Upper lobe of left lung (tissue), 6 donors: ENCODE results near the gene CYFIP2. TPM values are rescaled to one million over a fixed set of nuclear protein-coding genes. Genes with fewer than 3 reads are reported as not detected.
A peak's percentile ranks its signal among the peaks of the same experiment; 100 is the strongest.

Source experiments
- ATAC-seq, 2 donors: fragments of 200-7000 bp; cut with Tn5 transposase; one replicate each; pipeline ENCODE4 v1.9.1; 2022; ENCODE audit warnings: mild to moderate bottlenecking in 2 of 2, moderate library complexity in 2 of 2; ENCODE audit not compliant: low FRiP score in 2 of 2
- DNase-seq, 2 donors: peaks; one replicate each; pipeline ENCODE4 v3.0.0-alpha.2; 2019 to 2020
- H3K27ac ChIP-seq, 4 donors: fragments of 200-600 bp; sonication (generic); one replicate each; pipeline ENCODE4 v1.5.1; 2016 to 2019
- H3K27me3 ChIP-seq, 4 donors: fragments of 200-600 bp; sonication (generic); one replicate each; pipeline ENCODE4 v1.5.1; 2017 to 2019
- H3K36me3 ChIP-seq, 4 donors: fragments of 200-600 bp; sonication (generic); one replicate each; pipeline ENCODE4 v1.5.1; 2016 to 2019
- H3K4me1 ChIP-seq, 4 donors: fragments of 200-600 bp; sonication (generic); one replicate each; pipeline ENCODE4 v1.5.1; 2018 to 2019
- H3K4me3 ChIP-seq, 4 donors: fragments of 200-600 bp; sonication (generic); one replicate each; pipeline ENCODE4 v1.5.1; 2017 to 2019; ENCODE audit warnings: mild to moderate bottlenecking in 2 of 4, moderate library complexity in 1 of 4
- H3K9me3 ChIP-seq, 4 donors: fragments of 200-600 bp; sonication (generic); one replicate each; pipeline ENCODE4 v1.5.1; 2018 to 2019
- EP300 ChIP-seq, 4 donors: sonication (generic); formaldehyde crosslinking; IDR thresholded peaks; one replicate each; pipeline ENCODE4 v1.5.1; 2017; ENCODE audit warnings: antibody characterized with exemption in 4 of 4, control low read depth in 2 of 4
- POLR2A ChIP-seq, 4 donors: fragments of 450-650 bp; IDR thresholded peaks; one replicate each; pipeline ENCODE4 v1.5.1; 2016 to 2017; ENCODE audit warnings: antibody characterized with exemption in 4 of 4, mild to moderate bottlenecking in 2 of 4
- POLR2AphosphoS5 ChIP-seq, 2 donors: sonication (generic); formaldehyde crosslinking; IDR thresholded peaks; one replicate each; pipeline ENCODE4 v1.5.1; 2017; ENCODE audit warnings: antibody characterized with exemption in 2 of 2
- WGBS, 2 donors: methylation state at CpG; one replicate each; pipeline ENCODE4 v1.1.5; 2017 to 2018; 5-methylcytosine and 5-hydroxymethylcytosine counted together
- total RNA-seq, 6 donors: library from RNA; depleted of rRNA in 4 of 6; stranded (reverse); fragments of >200 nt in 4 of 6; gene quantifications; one replicate each; pipeline versions ENCODE4 v1.1.0 to v1.2.1, GENCODE V29; 2016 to 2021
- TF ChIP-seq, protein P1 (sequence below), 6 experiments: fragments of 450-650 bp in 4 of 6; fragments of 200-600 bp in 2 of 6; sonication (generic) in 2 of 6; IDR thresholded peaks; one replicate each; pipeline ENCODE4 v1.5.1; 2016 to 2019; ENCODE audit warnings: antibody characterized with exemption in 6 of 6
- donor health status: DM: no; HTN: no; CAD: no; lungs with moderate emphysema.
- donor health status: DM: no; HTN: yes; CAD: no; lungs with severe emphysema.

CYFIP2 gene
- total RNA-seq, 6 donors from 2014 or later = 39.6 to 71.8 (median 47.7) TPM

DNA sequence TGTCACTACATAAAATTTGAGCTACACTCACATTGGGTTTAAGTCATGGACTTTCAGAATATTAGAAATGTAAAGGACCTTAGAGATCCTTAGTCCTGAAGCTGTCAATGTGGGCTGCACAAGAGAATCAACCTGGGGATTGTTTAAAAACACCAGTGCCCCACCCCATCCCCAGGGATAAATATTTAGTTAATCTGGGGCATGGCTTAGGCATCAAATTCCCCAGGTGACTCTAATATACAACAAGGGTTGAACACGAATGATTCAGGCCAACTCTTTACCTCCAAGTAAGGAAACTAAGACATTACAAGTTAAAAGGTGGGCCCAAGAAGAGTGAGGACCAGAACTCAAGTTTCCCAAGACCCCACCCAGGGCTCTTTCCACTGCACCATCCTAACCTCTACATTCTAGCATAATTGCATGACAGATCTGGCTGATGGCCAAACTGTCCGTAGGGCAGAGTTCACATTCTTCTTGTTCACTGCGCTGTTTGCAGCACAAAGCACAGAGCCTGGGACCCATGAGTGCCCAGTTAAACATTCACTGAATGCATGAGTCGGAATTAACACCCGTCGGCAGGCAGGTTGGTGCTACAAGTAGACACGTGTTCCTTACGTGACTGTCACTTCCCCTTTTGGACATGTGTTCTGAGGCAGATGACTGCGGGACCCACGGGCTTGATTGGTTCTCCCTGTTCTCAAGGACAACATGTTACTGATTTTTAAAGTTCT lies 25.2 kb downstream of the CYFIP2 start:
- 45 to 56% methylated on average over 10 of the region's 10 CpGs for WGBS, 2 donors
- Histone ChIP-seq H3K4me1 (peaks cover 0 to 3% (median 0%) of the 10 kb centered on the region in 4 donors), H3K27me3 (no peaks in the 10 kb centered on the region), H3K36me3 (peaks cover 0 to 8% (median 2%) of the 10 kb centered on the region in 4 donors), H3K27ac (no peak overlapping the region), H3K4me3 (no peak overlapping the region), H3K9me3 (no peaks in the 10 kb centered on the region)
- DNase-seq (peak in 1 of 2 donors; percentile 46), ATAC-seq (no peak)
- TF ChIP-seq, protein P1, sequence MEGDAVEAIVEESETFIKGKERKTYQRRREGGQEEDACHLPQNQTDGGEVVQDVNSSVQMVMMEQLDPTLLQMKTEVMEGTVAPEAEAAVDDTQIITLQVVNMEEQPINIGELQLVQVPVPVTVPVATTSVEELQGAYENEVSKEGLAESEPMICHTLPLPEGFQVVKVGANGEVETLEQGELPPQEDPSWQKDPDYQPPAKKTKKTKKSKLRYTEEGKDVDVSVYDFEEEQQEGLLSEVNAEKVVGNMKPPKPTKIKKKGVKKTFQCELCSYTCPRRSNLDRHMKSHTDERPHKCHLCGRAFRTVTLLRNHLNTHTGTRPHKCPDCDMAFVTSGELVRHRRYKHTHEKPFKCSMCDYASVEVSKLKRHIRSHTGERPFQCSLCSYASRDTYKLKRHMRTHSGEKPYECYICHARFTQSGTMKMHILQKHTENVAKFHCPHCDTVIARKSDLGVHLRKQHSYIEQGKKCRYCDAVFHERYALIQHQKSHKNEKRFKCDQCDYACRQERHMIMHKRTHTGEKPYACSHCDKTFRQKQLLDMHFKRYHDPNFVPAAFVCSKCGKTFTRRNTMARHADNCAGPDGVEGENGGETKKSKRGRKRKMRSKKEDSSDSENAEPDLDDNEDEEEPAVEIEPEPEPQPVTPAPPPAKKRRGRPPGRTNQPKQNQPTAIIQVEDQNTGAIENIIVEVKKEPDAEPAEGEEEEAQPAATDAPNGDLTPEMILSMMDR (IDR thresholded peaks at IDR 0.05) = no peak
- TF ChIP-seq EP300 (IDR thresholded peaks at IDR 0.05) (no peak), POLR2AphosphoS5 (IDR thresholded peaks at IDR 0.05) (no peak), POLR2A (IDR thresholded peaks at IDR 0.05) (no peak)

DNA sequence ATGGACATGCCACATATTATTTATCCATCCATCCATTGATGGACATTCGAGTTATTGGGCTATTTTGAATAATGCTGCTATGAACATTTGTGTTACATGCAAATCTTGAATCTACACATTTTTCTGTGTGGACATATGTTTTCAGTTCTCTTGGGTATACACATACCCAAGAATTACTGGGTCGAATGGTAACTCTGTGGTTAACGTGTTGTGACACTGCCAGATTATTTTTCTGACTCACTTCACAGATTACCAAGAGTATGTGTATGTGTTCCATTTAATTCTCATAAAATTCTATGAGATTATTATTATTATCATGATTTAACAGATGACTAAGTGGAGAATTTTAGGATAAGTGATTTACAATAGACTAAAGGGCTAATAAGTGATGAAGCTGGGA lies 26.7 kb downstream of the CYFIP2 start:
- 93 to 95% methylated on average over 3 of the region's 3 CpGs for WGBS, 2 donors
- ATAC-seq (no peak), DNase-seq (no peak)
- Histone ChIP-seq H3K4me3 (no peak overlapping the region), H3K4me1 (peaks cover 0 to 3% (median 0%) of the 10 kb centered on the region in 4 donors), H3K9me3 (no peaks in the 10 kb centered on the region), H3K27ac (no peak overlapping the region), H3K36me3 (peaks cover 0 to 9% (median 2%) of the 10 kb centered on the region in 4 donors), H3K27me3 (no peaks in the 10 kb centered on the region)
- TF ChIP-seq EP300 (IDR thresholded peaks at IDR 0.05) (no peak), POLR2A (IDR thresholded peaks at IDR 0.05) (no peak), POLR2AphosphoS5 (IDR thresholded peaks at IDR 0.05) (no peak)
- TF ChIP-seq, protein P1 (IDR thresholded peaks at IDR 0.05) = no peak

DNA sequence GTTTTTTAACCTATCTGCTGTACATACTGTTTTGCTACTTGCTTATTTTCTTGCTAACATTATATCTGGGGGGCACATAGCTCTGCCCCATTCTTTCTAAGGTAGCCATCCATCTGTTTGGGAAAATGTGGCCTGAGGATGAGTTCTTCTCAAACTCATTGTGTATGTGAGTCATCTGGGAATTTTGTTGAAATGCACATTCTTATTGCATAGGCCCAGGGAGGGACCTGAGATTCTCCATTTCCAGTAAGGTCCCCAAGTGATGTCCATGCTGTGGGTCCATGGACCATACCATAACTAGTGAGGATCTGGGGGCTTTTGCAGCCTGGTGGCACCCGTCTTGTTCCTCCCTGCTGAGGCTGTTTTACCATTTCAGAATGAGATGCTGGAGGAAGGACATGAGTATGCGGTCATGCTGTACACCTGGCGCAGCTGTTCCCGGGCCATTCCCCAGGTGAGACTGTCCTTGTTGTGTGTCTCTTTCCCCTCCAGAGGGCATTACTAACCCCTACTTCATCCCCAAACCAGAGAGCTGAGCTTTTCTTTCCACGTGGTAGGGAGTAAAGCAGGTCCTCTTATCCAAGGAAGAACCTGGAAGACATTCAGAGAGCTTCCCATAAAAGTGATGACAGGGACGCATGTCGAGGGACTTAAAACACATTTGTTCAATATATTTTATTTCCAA lies 28.6 kb downstream of the CYFIP2 start:
- Histone ChIP-seq H3K27me3 (no peaks in the 10 kb centered on the region), H3K9me3 (no peaks in the 10 kb centered on the region), H3K36me3 (peaks cover 0 to 9% (median 4%) of the 10 kb centered on the region in 4 donors), H3K4me1 (peaks cover 0 to 3% (median 0%) of the 10 kb centered on the region in 4 donors), H3K27ac (no peak overlapping the region), H3K4me3 (no peak overlapping the region)
- TF ChIP-seq POLR2AphosphoS5 (IDR thresholded peaks at IDR 0.05) (no peak), EP300 (IDR thresholded peaks at IDR 0.05) (no peak), POLR2A (IDR thresholded peaks at IDR 0.05) (no peak)
- TF ChIP-seq, protein P1 (IDR thresholded peaks at IDR 0.05) = no peak
- ATAC-seq (no peak), DNase-seq (no peak)
- 77 to 88% methylated on average over 7 of the region's 7 CpGs for WGBS, 2 donors

DNA sequence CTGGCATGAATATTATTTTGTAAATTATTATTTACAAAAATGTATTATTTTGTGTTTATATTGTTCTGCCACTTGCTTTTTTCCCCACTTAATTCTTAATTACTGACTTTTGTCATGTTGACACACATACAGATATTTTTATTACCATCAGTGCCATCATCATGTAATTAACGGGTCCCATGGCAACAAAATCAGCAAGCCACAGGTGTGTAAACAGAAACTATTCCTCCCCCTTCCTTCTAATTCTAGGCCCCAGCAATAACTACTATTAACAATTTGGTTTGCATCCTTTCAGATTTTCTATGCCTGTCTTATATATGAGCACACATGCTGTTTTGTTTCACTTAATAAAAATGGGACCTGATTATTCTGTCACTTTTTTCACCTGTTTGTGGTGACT lies 29.3 kb downstream of the CYFIP2 start:
- no peak for ATAC-seq

More for the DNA sequence above, 29.3 kb downstream of the CYFIP2 start:
- WGBS, 2 donors = 46 to 75% methylated on average over 1 of the region's 1 CpG
- no peak for TF ChIP-seq EP300 (IDR thresholded peaks at IDR 0.05)
- TF ChIP-seq, protein P1 (IDR thresholded peaks at IDR 0.05) = no peak
- no peak for TF ChIP-seq POLR2AphosphoS5 (IDR thresholded peaks at IDR 0.05)
- H3K27me3 ChIP-seq = no peaks in the 10 kb centered on the region
- H3K4me1 ChIP-seq = peaks cover 0 to 3% (median 0%) of the 10 kb centered on the region in 4 donors
- no peak overlapping the region for H3K4me3 ChIP-seq
- no peak overlapping the region for H3K27ac ChIP-seq
- H3K36me3 ChIP-seq = peaks cover 0 to 9% (median 4%) of the 10 kb centered on the region in 4 donors
- no peak for DNase-seq
- H3K9me3 ChIP-seq = no peaks in the 10 kb centered on the region
